ENCODE measurements around the gene CRYBG3. TPM values are rescaled to one million over a fixed set of nuclear protein-coding genes. Genes with fewer than 3 reads are reported as not detected.

The CRYBG3 gene
- total RNA-seq, 1 experiment from 2014 or later: 17.2 TPM

- DNase-seq: no peak
- CTCF ChIA-PET: no interaction called here
- peaks cover 4% of the 10 kb centered on the region; the same call in 1 of the 2 replicates for H3K9me2 ChIP-seq (ENCODE audit: insufficient read depth)
- no peaks in the 10 kb centered on the region for H3K27me3 ChIP-seq (ENCODE audit: insufficient read depth, low read depth)
- H3K4me1 ChIP-seq (replicated peaks; ENCODE audit: insufficient read depth): peaks cover 24% of the 10 kb centered on the region
- no peaks in the 10 kb centered on the region for H3K79me2 ChIP-seq (ENCODE audit: low read depth)
- no peak overlapping the region for H2AFZ ChIP-seq
- POLR2A ChIA-PET (ENCODE audit: unreplicated experiment): no interaction called here
- no peaks in the 10 kb centered on the region for H4K20me1 ChIP-seq (ENCODE audit: insufficient read depth)
- TF ChIP-seq EZH2 (IDR thresholded peaks at IDR 0.05; ENCODE audit: low read depth) (no peak), CTCF (conservative IDR thresholded peaks at IDR 0.05) (no peak)
- H3F3A ChIP-seq (ENCODE audit: insufficient read depth, low read depth): peaks cover 21% of the 10 kb centered on the region
- no peak overlapping the region for H3K27ac ChIP-seq
- intact Hi-C loops (cut with micrococcal nuclease; ENCODE audit: unreplicated experiment): loop anchor here (5.0 kb wide), 2 partner anchors 68 to 138 kb away; no protein-coding TSS in a partner anchor
- H3K9me3 ChIP-seq (ENCODE audit: insufficient read depth, low read depth): no peaks in the 10 kb centered on the region
- H3K36me3 ChIP-seq (ENCODE audit: low read depth): peaks cover 33% of the 10 kb centered on the region; the same call in 1 of the 2 replicates
- H3K4me2 ChIP-seq: no peak overlapping the region
- H3K4me3 ChIP-seq: no peak overlapping the region
- BruUV-seq (replicated peaks): no TSS peak
Observed at GRCh38 chr3:97884586-97885123, 62.8 kb downstream of the CRYBG3 start.

GRCh38 chr3:97885931-97886824 is 64.4 kb downstream of the CRYBG3 start:
- CTCF ChIA-PET: interaction anchor here (0.5 kb wide), 1 partner anchor 64 kb away, joined by 3 read pairs; the partner anchor contains the start of gene CRYBG3
- POLR2A ChIA-PET (ENCODE audit: unreplicated experiment): interaction anchor here (0.6 kb wide), 1 partner anchor 521 kb away, joined by 3 read pairs; no protein-coding TSS in a partner anchor
- no peaks in the 10 kb centered on the region for H4K20me1 ChIP-seq (ENCODE audit: insufficient read depth)
- H3F3A ChIP-seq (ENCODE audit: insufficient read depth, low read depth): peaks cover 21% of the 10 kb centered on the region
- H3K9me3 ChIP-seq (ENCODE audit: insufficient read depth, low read depth): no peaks in the 10 kb centered on the region
- H3K4me1 ChIP-seq (replicated peaks; ENCODE audit: insufficient read depth): peaks cover 24% of the 10 kb centered on the region
- TF ChIP-seq EZH2 (IDR thresholded peaks at IDR 0.05; ENCODE audit: low read depth): no peak
- no peak for TF ChIP-seq CTCF (conservative IDR thresholded peaks at IDR 0.05)
- no peak for DNase-seq
- intact Hi-C loops (cut with micrococcal nuclease; ENCODE audit: unreplicated experiment): no loop called here
- H3K27ac ChIP-seq: no peak overlapping the region
- no peak overlapping the region for H2AFZ ChIP-seq
- no peaks in the 10 kb centered on the region for H3K27me3 ChIP-seq (ENCODE audit: insufficient read depth, low read depth)
- H3K9me2 ChIP-seq (ENCODE audit: insufficient read depth): no peaks in the 10 kb centered on the region
- no TSS peak for BruUV-seq (replicated peaks)
- H3K4me3 ChIP-seq: no peak overlapping the region
- H3K4me2 ChIP-seq: no peak overlapping the region
- H3K79me2 ChIP-seq (ENCODE audit: low read depth): no peaks in the 10 kb centered on the region
- peaks cover 27% of the 10 kb centered on the region; the same call in 1 of the 2 replicates for H3K36me3 ChIP-seq (ENCODE audit: low read depth)

DNA sequence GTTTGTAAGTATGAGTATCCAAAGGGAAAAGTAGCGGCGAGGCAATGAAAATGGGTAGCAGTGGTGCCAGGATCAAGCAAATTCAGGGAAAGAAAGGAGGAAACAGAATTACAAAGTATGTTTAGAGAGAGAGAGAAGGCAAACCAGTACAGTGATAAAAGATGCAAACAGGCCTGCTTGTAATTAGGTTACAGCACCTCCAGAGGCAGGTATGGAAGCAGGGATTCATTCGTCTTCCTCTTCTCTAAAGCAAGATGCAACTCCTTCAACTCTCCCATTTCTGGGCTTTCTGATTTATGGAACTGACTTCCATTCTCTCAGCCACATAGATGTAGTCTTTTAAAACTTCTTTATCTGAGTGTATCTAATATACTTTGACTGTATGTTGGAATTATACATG is 68.0 kb downstream of the CRYBG3 start:
- ChIA-PET CTCF (no interaction called here), POLR2A (ENCODE audit: unreplicated experiment) (no interaction called here)
- no peak overlapping the region for H3K4me3 ChIP-seq
- no peaks in the 10 kb centered on the region for H3K9me3 ChIP-seq (ENCODE audit: insufficient read depth, low read depth)
- no peak overlapping the region for H3K27ac ChIP-seq
- H2AFZ ChIP-seq: no peak overlapping the region
- no peak overlapping the region for H3K4me2 ChIP-seq
- no TSS peak for BruUV-seq (replicated peaks)
- no peaks in the 10 kb centered on the region for H4K20me1 ChIP-seq (ENCODE audit: insufficient read depth)
- H3K9me2 ChIP-seq (ENCODE audit: insufficient read depth): no peaks in the 10 kb centered on the region
- H3F3A ChIP-seq (ENCODE audit: insufficient read depth, low read depth): no peaks in the 10 kb centered on the region
- no peaks in the 10 kb centered on the region for H3K4me1 ChIP-seq (replicated peaks; ENCODE audit: insufficient read depth)
- TF ChIP-seq CTCF (conservative IDR thresholded peaks at IDR 0.05): no peak
- TF ChIP-seq EZH2 (IDR thresholded peaks at IDR 0.05; ENCODE audit: low read depth): no peak
- no peaks in the 10 kb centered on the region for H3K79me2 ChIP-seq (ENCODE audit: low read depth)
- no peaks in the 10 kb centered on the region for H3K27me3 ChIP-seq (ENCODE audit: insufficient read depth, low read depth)
- no peak for DNase-seq
- intact Hi-C loops (cut with micrococcal nuclease; ENCODE audit: unreplicated experiment): no loop called here
- H3K36me3 ChIP-seq (ENCODE audit: low read depth): 0 out of 2 replicates have a peak, but pooled peaks cover 14% of the 10 kb centered on the region
